ENCODE measurements around the gene KIAA0408.
A peak's percentile ranks its signal among the peaks of the same experiment; 100 is the strongest.

KIAA0408 gene

GRCh38 chr6:127459231-127459641, at the start of gene KIAA0408:
Gene KIAA0408 (minus strand): TSS chr6:127459389. CDS start chr6:127453981, 5,408 bp downstream.
- no peak for DNase-seq

GRCh38 chr6:127506894-127507293, 47.7 kb upstream of the KIAA0408 start:
- no peak for DNase-seq

GRCh38 chr6:127503022-127503421, 43.8 kb upstream of the KIAA0408 start:
- DNase-seq = no peak

GRCh38 chr6:127497410-127497809, 38.2 kb upstream of the KIAA0408 start:
- no peak for DNase-seq

- DNase-seq = no peak
Observed at GRCh38 chr6:127496471-127496870, 37.3 kb upstream of the KIAA0408 start.

DNA sequence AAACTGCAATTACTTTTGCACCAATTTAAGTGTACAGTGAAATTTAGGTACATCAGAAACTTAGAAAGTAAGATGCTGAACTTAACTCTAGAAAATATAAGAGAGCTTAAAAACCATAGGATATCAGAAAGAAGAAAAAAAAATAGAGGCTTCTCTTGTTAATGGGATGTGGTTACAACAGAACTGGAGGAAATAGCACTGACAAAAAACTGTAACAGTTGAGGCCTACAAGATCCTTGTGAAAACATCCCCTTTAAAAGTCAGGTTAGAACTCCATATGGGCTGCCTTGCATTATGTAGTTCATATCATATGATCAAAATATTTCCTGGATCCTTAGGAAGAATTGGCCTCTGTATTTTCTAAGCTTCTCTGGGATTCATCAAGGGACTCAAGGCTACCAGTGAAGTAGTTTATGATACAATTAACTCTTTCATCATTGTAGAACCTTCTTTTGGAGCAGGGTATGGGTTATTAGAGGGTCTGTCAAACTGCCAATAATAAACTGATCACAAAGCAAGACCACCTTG, 35.1 kb upstream of the KIAA0408 start:
- DNase-seq = no peak

DNA sequence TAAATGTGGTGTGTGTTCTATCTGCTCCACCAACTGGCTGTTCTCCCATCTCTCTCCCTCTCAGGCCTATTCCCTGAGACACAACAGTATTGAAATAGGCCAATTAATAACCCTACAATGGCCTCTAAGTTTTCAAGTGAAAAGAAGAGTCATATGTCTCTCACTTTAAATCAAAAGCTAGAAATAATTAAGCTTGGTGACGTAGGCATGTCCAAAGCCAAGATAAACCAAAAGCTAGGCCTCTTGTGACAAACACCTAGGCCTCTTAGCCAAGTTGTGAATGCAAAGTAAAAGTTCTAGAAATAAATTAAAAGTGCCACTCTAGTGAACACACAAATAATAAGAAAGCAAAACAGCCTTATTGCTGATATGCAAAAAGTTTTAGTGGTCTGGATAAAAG, 30.1 kb upstream of the KIAA0408 start:
- no peak for DNase-seq

DNA sequence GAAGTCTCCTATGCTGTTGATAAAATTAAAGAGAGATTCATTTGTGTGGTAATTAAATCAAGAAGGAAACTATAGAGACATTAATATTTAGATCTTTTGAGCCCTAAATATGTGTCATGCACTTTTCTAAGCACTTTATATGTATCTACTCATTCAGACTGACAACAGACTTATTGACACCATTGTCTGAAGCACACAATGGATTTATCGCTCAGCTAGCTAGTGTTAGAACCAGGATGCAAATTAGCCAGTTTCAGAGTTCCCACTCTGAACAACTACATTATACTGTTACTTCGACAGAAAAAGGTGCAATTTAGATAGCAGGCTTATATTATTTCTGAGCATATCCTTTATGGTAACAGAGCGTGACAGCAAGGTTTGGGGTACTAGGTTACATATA, 27.7 kb upstream of the KIAA0408 start:
- DNase-seq = no peak

DNA sequence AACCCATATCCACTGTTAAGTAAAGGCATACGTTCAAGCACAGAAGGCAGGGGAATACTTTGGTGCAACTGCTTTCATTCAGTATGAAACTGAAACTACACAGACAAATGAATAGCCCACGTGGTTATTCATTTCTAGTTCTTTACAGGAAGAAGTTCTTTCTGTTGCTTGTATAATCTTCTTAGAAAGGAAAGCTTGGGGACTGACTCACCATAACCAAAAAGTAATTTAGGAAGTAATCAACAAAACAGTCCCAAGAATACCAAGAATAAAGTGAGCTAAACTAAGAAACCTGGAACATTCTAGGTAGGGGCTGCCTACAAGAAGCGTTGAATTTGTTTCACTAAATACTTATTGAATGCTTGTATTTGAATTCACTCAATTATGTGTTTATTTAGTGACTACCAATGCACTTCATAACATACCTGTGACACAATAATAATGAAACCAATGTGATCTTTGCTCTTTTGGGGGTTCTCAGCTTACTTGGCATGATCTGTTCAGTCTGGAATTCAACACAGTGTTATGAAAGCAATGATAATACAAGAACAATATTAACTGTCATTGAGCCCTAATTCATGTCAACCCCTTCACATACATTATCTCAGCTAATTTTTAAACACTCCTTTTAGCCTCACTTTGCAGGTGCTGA, 25.1 kb upstream of the KIAA0408 start:
- peak in 1 of 2 donors; percentile 66 for DNase-seq

GRCh38 chr6:127483399-127484055, 24.3 kb upstream of the KIAA0408 start:
- no peak for DNase-seq

- no peak for DNase-seq
Observed at GRCh38 chr6:127482325-127482724, 23.1 kb upstream of the KIAA0408 start.

- DNase-seq = no peak
Observed at GRCh38 chr6:127481628-127482027, 22.4 kb upstream of the KIAA0408 start.

DNA sequence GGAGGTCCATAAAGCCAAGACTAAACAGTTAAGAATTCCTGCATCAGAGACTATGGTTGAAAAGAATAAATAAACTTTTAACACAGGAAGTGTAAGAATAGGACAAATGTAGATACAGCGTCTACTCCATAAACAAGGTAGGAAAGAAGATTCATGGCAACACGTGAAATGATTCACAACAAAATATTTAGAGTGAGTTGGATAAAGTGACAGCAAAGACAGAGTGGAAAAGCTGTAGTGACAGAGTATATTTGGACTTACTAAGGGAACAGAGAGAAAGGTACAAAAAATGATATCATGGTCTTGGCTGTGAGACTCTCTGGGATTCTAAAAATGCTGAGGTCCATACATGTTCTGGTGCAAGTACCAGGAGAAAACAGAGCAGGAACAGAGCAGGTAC, 21.9 kb upstream of the KIAA0408 start:
- no peak for DNase-seq

- DNase-seq = no peak
Observed at GRCh38 chr6:127477658-127478057, 18.5 kb upstream of the KIAA0408 start.

DNA sequence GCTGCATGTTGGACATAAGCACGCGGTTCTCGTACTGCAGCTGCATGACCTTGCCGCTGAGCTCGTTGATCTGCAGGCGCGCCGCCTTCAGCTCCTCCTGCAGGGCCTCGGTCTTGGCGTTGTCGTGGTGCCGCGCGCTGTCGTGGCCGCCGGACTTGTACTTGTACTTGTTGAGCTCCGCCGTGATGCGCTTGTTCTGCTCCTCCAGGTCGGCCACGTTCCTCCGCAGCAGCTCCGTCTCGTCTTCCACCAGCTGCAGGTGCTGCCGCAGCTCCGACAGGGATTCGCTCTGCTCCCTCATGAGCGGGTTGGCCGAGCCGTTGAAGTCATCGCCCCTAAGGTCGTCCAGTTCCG, 16.6 kb upstream of the KIAA0408 start:
- no peak for DNase-seq

DNA sequence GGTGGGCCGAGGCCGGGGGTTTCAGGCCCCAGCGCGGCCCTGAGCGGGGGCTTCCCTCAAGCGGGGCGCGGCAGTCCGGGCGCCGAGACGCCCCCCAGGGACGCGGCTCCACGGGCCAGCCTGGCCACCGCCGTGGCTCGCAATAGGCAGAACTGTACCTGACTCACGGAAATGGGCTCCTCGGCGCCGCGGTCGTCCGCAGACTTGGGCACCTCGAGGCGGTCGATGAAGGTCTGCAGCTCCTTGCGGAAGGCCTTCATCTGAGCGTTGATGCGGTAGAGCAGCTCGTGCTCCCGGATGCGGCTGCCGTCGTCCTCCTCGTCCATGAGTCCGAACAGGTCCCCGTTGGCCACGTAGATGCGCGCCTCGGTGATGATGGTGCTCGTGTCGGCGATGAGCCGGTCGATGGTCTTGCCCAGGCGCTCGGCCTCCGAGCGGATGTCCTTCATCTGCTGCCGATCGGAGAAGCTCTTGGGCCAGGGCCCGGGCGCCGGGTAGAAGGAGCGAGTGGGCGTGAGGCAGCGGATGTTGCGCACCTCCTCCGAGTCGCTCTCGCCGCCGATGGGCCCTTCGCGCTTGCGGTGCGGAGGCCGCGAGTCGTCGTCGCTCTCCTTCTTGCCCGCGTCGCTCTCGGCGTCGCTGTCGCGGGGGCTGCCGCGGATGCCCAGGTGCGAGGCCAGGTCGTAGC, 16.1 kb upstream of the KIAA0408 start:
- DNase-seq = no peak

DNA sequence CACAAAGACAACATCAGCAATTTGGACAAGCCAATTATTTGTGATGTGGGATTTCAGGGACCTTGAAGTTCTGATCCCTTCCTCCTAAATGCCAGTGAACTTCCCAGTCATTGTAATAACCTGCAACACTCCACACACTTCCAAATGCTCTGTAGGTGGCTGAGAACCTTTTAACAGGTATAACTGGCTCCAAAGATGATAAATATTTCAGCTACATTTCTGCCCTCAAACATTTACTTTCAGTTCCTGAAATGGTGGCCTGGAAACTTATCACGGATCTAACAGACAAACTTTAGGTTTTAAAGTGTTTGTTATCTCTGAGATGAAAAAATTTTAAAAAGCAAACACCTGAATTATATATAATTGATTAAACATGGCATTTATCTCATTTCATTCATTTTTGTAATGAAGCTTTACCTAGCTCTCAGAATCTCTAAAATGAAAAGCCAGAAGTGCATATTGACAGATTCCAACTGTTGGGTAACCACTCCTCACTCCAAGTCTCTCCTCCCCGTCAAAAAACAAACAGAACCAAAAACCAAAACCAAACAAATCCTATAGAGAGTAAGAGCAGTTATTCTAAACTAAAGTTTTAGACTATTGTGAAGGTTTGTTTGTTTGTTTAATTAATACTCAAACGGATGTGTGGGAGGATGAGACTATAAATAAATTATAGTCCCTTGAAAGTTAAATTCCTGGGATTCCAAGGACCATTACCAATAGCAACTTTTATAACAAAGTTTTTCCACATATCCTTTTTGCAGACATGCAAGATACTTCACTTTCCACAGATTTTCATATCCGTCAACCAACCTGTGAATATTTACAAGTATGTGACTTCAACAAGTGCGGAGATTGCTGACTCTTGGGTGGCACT, 12.4 kb upstream of the KIAA0408 start:
- DNase-seq = no peak

GRCh38 chr6:127468936-127469335, 9.7 kb upstream of the KIAA0408 start:
- no peak for DNase-seq

- DNase-seq = no peak
Observed at GRCh38 chr6:127466416-127466815, 7.2 kb upstream of the KIAA0408 start.

DNA sequence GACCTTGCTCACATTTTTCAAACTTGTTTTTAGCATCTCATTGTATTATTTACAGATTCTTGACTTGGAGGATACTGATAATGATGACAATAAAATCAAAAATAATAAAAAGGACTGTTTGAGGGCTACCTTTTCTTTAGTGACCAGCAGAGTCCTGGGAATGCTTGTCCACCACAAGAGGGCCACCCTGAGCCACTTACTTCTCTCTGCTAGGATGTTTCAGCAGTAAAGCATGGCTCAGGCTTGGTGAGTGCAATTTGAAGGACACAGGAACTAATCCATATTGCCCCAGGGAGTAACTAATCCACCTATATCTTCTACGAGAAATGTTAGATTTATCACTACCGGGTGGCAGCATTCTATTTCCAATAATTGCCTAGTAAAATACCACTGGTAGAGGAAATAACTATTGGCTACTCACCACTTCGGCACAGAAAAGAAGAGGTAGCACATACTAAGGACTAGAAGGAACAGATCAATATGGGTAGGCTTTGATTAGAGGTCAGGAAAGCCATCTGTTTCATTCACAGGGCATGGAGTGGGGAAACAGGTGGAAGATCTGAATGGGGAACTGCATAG, 5.8 kb upstream of the KIAA0408 start:
- DNase-seq = peak; percentile 49 to 62

GRCh38 chr6:127464161-127464880, 5.1 kb upstream of the KIAA0408 start:
- DNase-seq = no peak

DNA sequence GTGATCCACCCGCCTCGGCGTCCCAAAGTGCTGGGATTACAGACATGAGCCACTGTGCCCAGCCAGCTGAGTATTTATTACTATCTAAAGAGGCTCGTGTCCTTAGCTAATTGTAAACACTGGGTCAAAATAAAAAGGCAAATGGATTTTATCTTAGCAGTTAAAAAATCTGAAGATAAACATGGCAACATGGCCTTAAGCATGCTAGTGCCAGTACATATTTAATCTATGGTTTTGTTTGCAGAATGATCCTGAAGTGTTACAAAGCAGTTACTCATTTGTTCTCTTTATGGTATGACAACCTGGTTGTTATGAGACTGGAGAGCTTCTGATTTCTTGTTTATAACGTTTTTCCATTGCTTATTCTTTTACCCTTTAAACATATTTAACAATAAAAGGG, 3.9 kb upstream of the KIAA0408 start:
- no peak for DNase-seq
